NCI-H1092 treated with DMSO at 0.1 percent for 48 hours (cell line): ENCODE data around the gene S100PBP.
"Not testable (repeated sequence)": the region's sequence is repeated elsewhere in the genome, so short reads cannot be mapped to it uniquely, and the experiment has no call there.

Source experiments
- DNase-seq: peaks from one replicate; lab custom pipeline; 2025; lab: John Stamatoyannopoulos, UW

Gene S100PBP

DNA sequence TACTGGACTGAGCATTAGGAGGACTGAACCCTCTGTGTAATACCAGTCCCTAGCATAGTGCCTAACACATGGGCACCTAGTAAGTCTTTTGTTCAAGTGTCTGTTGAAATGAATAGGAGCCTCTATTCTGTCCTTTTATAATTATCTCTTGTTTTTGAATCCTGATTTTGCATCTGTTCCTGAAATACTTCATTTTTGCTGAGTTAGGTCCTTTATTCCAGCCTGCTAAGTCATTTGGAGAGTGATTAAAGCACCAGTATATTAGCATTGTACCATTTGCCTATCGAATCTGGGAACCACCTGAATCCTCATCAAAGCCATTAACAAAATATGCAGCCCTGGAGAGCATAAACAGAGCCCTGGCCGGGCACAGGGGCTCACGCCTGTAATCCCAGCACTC is 32.6 kb upstream of the S100PBP start:
- no peak for DNase-seq

- DNase-seq: no peak
Measured at GRCh38 chr1:32786856-32787255, 30.6 kb upstream of the S100PBP start.

- DNase-seq: not testable (repeated sequence)
Measured at GRCh38 chr1:32789356-32789755, 28.1 kb upstream of the S100PBP start.

- no peak for DNase-seq
Measured at GRCh38 chr1:32791881-32792280, 25.6 kb upstream of the S100PBP start.

DNA sequence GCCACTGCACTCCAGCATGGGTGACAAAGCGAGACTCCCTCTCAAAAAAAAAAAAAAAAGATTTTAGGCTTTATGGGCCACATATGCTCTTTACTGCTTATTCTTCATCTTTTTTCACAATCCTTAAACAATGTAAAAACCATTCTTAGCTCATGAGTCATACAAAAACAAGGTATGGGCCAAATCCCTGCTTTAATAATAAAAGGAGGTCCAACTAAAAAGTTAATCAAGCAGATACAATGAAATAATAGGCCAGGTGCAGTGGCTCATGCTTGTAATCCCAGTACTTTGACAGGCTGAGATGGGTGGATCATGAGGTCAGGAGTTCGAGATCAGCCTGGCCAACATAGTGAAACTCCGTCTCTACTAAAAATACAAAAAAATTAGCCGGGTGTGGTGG is 21.7 kb upstream of the S100PBP start:
- not testable (repeated sequence) for DNase-seq

DNA sequence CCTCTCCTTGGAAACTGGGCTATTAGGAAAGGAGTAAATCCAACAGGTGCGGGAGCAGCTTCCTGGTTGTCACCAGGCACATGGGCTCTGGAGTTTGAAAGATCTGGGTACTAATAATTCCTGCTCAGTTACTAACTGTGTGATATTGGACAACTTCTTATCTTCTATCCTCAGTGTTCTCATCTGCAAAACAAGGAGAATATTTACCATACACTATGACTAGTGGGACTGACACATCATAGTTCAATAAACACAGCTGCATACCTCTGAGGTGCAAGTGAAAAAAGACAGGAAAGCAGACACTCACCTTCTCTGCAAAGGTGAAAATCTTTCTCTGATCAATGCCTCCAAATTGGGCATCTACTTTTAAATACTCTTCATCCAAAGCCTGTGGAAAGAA is 20.0 kb upstream of the S100PBP start:
- no peak for DNase-seq

- no peak for DNase-seq
Measured at GRCh38 chr1:32798191-32798590, 19.3 kb upstream of the S100PBP start.

DNA sequence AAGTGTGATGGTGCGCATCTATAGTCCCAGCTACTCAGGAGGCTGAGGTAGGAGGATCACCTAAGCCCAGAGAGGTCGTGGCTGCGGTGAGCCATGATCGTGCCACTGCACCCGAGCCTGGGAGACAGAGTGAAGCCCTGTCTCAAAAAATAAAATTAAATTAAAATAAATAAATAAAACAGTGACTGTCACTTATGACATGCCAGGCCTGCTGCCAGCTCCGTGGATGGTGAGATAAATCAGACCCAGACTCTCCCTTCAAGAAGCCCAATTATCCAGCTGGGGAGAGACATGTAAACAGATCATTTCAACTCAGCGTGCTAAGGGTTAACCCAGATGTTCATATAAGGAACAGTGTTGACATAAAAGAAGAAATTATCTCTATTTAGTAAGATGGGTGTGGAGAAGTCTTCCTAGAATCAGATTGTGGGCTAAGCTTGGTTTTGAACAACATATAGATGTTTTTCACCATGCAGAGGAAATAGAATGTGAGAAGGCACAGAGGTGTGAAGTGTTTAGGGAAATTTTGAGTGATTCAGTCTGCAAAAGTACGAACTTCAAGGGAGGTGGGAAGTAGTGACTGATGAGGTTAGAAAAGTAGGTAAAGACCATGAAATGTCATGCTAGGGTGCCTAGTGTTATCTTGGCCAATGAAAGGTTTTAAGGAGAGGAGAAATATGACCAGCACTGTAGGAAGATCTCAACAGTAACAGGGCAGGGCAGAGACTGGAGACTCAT is 18.6 kb upstream of the S100PBP start:
- no peak for DNase-seq

- no peak for DNase-seq
Measured at GRCh38 chr1:32801096-32801715, 16.2 kb upstream of the S100PBP start.

GRCh38 chr1:32804460-32804859 is 13.0 kb upstream of the S100PBP start:
- not testable (repeated sequence) for DNase-seq

DNA sequence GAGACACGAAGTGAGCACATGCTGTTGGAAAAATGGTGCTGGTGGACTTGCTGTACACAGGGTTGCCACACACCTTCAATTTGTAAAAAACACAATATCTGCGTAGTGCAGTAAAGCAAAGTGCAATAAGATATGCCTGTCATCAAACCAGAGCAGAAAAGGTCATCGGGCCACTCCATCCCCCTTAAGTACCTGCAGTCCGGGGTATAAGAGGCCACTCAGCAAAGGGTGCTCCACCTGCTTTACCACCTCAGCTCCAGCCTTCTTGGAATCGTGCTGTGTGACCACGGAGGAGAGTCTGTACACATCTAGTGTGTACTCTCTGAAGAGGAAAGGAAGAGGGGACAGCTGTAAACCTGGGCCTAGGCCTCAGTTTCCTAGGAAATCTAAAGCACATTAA is 11.2 kb upstream of the S100PBP start:
- DNase-seq: no peak

- DNase-seq: no peak
Measured at GRCh38 chr1:32806910-32807523, 10.4 kb upstream of the S100PBP start.

- DNase-seq: no peak
Measured at GRCh38 chr1:32808580-32808979, 8.9 kb upstream of the S100PBP start.

GRCh38 chr1:32810358-32810757 is 7.1 kb upstream of the S100PBP start:
- DNase-seq: no peak

- no peak for DNase-seq
Measured at GRCh38 chr1:32811265-32811664, 6.2 kb upstream of the S100PBP start.

DNA sequence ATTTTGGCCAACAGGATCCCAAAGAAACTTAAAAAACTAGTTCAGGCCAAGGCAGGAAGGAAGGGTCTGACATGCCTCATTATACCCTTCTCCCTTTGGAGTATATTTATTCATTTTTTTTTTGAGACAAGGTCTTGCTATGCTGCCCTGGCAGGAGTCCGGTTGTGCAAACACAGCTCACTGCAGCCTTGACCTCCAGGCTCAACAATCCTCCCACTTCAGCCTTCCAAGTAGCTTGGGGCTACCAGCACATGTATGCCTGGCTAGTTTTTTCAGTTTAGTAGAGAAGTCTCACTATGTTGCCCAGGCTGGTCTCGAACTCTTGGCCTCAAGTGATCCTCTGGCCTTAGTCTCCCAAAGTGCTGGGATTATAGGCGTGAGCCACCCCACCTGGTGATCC is 5.5 kb upstream of the S100PBP start:
- DNase-seq: no peak

DNA sequence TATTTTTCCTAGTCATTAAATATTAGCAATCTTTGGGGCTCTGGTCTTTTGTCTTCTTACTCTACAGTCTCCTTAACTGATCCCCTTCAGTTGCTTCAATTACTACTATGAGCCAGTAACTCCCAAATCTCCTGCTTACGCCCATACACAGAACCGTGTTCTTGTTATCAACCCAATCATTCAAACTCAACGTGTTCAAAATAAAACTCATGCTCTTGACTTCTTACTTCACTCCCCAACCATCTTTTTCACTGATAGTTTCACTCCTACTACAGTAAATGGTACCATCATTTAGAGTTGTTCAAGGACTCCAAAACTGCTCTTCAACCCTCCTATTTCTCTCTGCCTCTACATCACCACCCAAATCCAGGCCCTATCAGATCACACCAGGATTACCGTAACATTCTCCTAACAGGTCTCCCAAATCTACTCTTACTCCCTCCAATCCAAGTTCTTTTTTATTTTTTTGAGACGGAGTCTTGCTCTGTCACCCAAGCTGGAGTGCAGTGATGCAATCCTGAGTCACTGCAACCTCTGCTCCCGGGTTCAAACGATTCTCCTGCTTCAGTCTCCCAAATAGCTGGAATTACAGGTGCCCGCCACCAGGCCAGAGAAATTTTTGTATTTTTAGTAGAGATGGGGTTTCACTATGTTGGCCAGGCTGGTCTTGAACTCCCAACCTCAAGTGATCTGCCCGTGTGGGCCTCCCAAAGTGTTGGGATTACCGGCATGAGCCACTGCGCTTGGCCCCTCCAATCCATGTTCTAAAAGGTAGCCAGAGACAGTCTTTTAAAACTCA is 3.3 kb upstream of the S100PBP start:
- DNase-seq: no peak

DNA sequence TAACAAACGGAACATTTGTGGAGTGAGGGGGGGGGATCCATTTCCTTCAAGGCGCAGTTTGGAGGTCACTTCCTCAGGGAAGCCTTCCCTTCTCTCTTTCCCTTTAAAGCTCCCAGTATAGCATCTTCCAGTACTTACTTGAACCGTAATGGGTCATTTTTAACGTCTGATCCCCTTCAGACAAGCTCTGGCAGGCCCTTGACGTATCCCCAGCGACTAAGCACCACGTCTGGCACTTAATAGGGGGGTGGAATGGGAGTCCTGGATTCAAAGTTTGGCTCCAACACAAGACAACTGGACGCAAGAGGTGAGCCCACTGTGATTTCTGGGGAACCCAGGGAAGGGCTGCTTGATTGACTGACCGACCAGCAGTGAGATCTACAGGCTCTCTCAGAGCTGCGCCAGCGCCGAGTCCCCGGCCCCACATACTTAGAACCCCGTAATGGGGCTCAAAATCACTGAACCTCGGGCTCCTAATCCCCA is 736 bp upstream of the S100PBP start:
- DNase-seq: peak; percentile 61

DNA sequence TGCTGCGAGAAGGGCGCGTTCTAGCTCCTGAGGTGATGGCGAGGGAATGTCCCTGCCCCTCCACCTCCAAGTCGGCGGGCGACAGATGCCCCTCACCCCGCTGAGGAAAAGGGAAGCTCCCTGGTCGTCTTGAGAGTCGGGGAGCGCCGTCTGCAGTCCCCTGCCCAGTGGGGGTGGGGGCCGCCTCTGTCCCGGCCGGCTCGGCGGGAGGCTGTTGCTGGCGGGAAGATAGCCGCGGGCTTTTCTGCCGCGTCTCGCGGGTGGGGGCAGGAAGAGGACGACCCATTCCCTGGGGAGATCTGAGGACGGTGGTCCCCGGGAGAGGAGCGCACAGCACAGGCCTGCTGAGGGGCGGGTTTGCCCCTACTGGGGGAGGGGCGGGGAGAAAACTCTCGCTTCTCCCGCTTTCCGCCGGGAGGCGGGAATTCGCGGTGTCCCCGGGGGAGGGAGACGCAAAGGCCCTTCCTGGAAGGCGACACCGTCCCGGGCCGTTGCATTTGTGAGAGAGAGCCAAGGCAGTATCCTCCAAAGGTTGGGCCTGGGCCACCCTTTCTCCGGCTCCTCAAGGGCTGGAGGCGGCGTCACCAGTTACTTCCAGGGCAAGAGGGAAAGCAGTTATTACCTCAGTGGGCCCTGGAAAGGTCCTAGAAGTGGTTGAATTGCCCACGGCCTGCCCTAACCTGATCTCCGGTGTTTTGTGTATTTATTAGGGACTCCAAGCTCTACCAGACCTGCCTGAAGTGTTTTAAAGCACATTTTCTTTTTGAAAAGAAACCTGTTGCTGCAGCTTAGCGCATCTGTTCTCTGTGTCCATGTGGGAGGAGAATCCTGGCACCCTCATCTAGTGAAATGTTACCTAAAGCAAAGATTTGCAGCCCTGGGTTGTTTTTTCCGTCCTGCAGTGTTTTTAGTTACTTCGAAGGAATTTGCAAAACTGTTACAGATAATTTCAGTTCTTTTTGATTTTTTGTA is 648 bp downstream of the S100PBP start:
- DNase-seq: peak; percentile 80

- peak; percentile 53 for DNase-seq
Measured at GRCh38 chr1:32818804-32819541, 1.5 kb downstream of the S100PBP start.

DNA sequence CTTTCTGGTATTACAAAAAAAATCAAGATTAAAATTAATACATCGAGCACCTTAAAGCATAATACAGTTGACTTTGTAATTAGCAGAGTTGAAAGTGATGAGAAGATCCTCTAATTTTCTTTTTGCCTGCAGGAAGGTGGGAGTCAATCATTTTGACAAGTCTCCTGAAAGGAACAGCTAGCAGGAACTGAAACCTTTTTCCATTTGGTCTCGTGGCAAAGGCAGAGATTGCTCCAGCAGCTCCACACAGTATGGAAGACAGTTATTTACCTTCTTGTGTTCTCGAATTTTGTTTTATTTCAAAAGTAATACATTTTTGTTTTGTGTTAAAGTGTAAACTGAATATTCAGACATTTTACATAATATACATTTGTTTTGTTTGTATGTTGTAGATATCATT is 7.7 kb downstream of the S100PBP start:
- DNase-seq: no peak
